Osteocyte (in vitro differentiated cells): ENCODE measurements around the gene SLC5A10. TPM values are rescaled to one million over a fixed set of nuclear protein-coding genes. Genes with fewer than 3 reads are reported as not detected.

Source experiments
- DNase-seq: peaks from one replicate; pipeline ENCODE4 v3.0.0; 2021; ENCODE audit warnings: mixed read lengths; ENCODE audit not compliant: unreplicated experiment; ENCODE audit errors: extremely low spot score
- H3K27ac Mint-ChIP-seq: one replicate; pipeline ENCODE4 v1.8.0; 2021; ENCODE audit warnings: mild to moderate bottlenecking, mixed read lengths; ENCODE audit not compliant: unreplicated experiment
- H3K27me3 Mint-ChIP-seq: one replicate; pipeline ENCODE4 v1.8.0; 2021; ENCODE audit warnings: mixed read lengths; ENCODE audit not compliant: unreplicated experiment
- H3K36me3 Mint-ChIP-seq: one replicate; pipeline ENCODE4 v1.8.0; 2021; ENCODE audit warnings: mixed read lengths; ENCODE audit not compliant: unreplicated experiment
- H3K4me1 Mint-ChIP-seq: one replicate; pipeline ENCODE4 v1.8.0; 2021; ENCODE audit warnings: mixed read lengths; ENCODE audit not compliant: unreplicated experiment
- H3K4me3 Mint-ChIP-seq: one replicate; pipeline ENCODE4 v1.8.0; 2021; ENCODE audit warnings: mild to moderate bottlenecking, moderate library complexity, mixed read lengths; ENCODE audit not compliant: unreplicated experiment
- H3K9me3 Mint-ChIP-seq: one replicate; pipeline ENCODE4 v1.8.0; 2021; ENCODE audit warnings: mixed read lengths; ENCODE audit not compliant: unreplicated experiment
- CTCF ChIP-seq: fragments of 200-600 bp; sonication (generic); IDR thresholded peaks from 2 replicates; pipeline ENCODE4 v1.5.0; 2021; ENCODE audit warnings: antibody characterized with exemption, mild to moderate bottlenecking, moderate library complexity
- total RNA-seq: library from RNA; stranded (reverse); gene quantifications from 2 replicates; pipeline ENCODE4 v1.2.1, GENCODE V29; 2021

The SLC5A10 gene
- total RNA-seq, 1 donor from 2014 or later: not detected

DNA sequence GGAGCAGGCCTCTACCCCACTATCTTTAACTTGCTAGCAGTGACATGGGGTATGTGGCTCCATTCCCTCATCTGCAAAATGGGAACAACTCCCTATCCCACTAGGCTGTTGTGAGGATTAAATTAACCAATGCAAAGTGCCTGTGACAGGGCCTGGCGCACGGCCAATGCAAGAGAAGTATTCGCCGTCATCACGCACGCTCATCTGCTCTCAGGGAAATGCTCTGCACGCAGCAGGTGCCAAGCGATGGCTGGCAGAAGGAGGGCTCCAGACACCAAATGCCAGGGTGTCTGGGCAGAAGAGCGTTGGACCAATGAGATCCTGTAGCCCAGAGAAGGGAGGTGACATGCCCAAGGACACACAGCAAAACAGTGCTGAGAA lies 35.3 kb downstream of the SLC5A10 start:
- no peak for DNase-seq
- no peaks in the 10 kb centered on the region for H3K27me3 Mint-ChIP-seq
- peaks cover 2% of the 10 kb centered on the region for H3K4me1 Mint-ChIP-seq
- H3K36me3 Mint-ChIP-seq: no peaks in the 10 kb centered on the region
- H3K27ac Mint-ChIP-seq: no peak overlapping the region
- H3K9me3 Mint-ChIP-seq: no peaks in the 10 kb centered on the region
- TF ChIP-seq CTCF: no peak
- H3K4me3 Mint-ChIP-seq: no peak overlapping the region

GRCh38 chr17:18987862-18988545 lies 36.0 kb downstream of the SLC5A10 start:
- Mint-ChIP-seq H3K27ac (no peak overlapping the region), H3K4me3 (no peak overlapping the region), H3K36me3 (no peaks in the 10 kb centered on the region), H3K27me3 (no peaks in the 10 kb centered on the region), H3K4me1 (no peaks in the 10 kb centered on the region), H3K9me3 (no peaks in the 10 kb centered on the region)
- no peak for TF ChIP-seq CTCF
- no peak for DNase-seq

GRCh38 chr17:18988546-18989173 lies 36.7 kb downstream of the SLC5A10 start:
- Mint-ChIP-seq H3K9me3 (no peaks in the 10 kb centered on the region), H3K36me3 (no peaks in the 10 kb centered on the region), H3K27me3 (no peaks in the 10 kb centered on the region), H3K4me3 (no peak overlapping the region), H3K27ac (no peak overlapping the region), H3K4me1 (no peaks in the 10 kb centered on the region)
- no peak for DNase-seq
- no peak for TF ChIP-seq CTCF

DNA sequence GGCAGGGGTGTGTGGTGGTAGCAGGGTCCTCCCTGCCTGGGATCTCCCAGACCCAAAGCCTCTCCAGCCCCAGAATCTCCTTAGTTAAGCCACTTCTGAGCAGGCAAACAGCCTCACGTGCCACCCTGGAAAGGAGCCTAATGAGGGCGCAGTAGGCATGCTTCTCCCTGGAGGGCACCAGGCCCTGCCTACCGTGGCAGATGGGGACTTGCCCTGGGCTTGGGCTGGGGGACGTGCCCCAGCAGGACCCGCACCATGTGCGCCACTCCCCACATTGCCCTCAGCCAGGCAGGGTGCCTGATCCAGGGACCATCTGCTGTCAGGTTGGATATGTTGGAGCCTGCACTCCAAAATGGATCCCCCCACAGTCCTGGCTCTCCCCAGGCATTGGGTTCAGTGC lies 38.4 kb downstream of the SLC5A10 start:
- Mint-ChIP-seq H3K36me3 (peaks cover 2% of the 10 kb centered on the region), H3K4me3 (no peak overlapping the region), H3K9me3 (peaks cover 6% of the 10 kb centered on the region), H3K27ac (no peak overlapping the region), H3K27me3 (no peaks in the 10 kb centered on the region), H3K4me1 (no peaks in the 10 kb centered on the region)
- no peak for DNase-seq
- no peak for TF ChIP-seq CTCF

- Mint-ChIP-seq H3K9me3 (peaks cover 10% of the 10 kb centered on the region), H3K4me1 (no peaks in the 10 kb centered on the region), H3K27ac (no peak overlapping the region), H3K4me3 (no peak overlapping the region), H3K27me3 (no peaks in the 10 kb centered on the region), H3K36me3 (peaks cover 5% of the 10 kb centered on the region)
- TF ChIP-seq CTCF: no peak
- DNase-seq: no peak
Measured at GRCh38 chr17:18991531-18992315, 39.8 kb downstream of the SLC5A10 start.
